Activated naive CD8-positive, alpha-beta T cell treated with anti-CD3 and anti-CD28 coated beads, Interleukin-2, amount 50 U/mL, for 24 hours (primary cell): ENCODE measurements around the gene TEAD1.

Source experiments
- ATAC-seq: fragments of 150-1000 bp; cut with Tn5 transposase; one replicate; pipeline ENCODE4 v1.10.0; 2021
- DNase-seq: peaks from one replicate; pipeline ENCODE4 v3.0.0; 2021
- H3K27ac Mint-ChIP-seq: one replicate; pipeline ENCODE4 v1.8.0; 2021; ENCODE audit warnings: mild to moderate bottlenecking, mixed read lengths
- H3K27me3 Mint-ChIP-seq: one replicate; pipeline ENCODE4 v1.8.0; 2021; ENCODE audit warnings: mixed read lengths
- H3K36me3 Mint-ChIP-seq: one replicate; pipeline ENCODE4 v1.8.0; 2021; ENCODE audit warnings: low read depth, mixed read lengths
- H3K4me1 Mint-ChIP-seq: one replicate; pipeline ENCODE4 v1.8.0; 2021; ENCODE audit warnings: mixed read lengths
- H3K4me3 Mint-ChIP-seq: one replicate; pipeline ENCODE4 v1.8.0; 2021; ENCODE audit warnings: mild to moderate bottlenecking, moderate library complexity, mixed read lengths
- H3K9me3 Mint-ChIP-seq: one replicate; pipeline ENCODE4 v1.8.0; 2021; ENCODE audit warnings: mixed read lengths

The TEAD1 gene

GRCh38 chr11:12792590-12792989 lies 118.4 kb downstream of the TEAD1 start:
- H3K4me3 Mint-ChIP-seq, result no peak overlapping the region
- peaks cover 6% of the 10 kb centered on the region for H3K27me3 Mint-ChIP-seq
- no peaks in the 10 kb centered on the region for H3K36me3 Mint-ChIP-seq
- H3K27ac Mint-ChIP-seq, result no peak overlapping the region
- ATAC-seq (no peak), DNase-seq (no peak)
- no peaks in the 10 kb centered on the region for H3K4me1 Mint-ChIP-seq
- no peaks in the 10 kb centered on the region for H3K9me3 Mint-ChIP-seq

- no peaks in the 10 kb centered on the region for H3K36me3 Mint-ChIP-seq
- no peaks in the 10 kb centered on the region for H3K9me3 Mint-ChIP-seq
- ATAC-seq, result no peak
- no peaks in the 10 kb centered on the region for H3K4me1 Mint-ChIP-seq
- peaks cover 9% of the 10 kb centered on the region for H3K27me3 Mint-ChIP-seq
- H3K27ac Mint-ChIP-seq, result no peak overlapping the region
- no peak overlapping the region for H3K4me3 Mint-ChIP-seq
- no peak for DNase-seq
These were observed 118.8 kb downstream of the TEAD1 start for GRCh38 chr11:12793065-12793464.

GRCh38 chr11:12793506-12793905 lies 119.3 kb downstream of the TEAD1 start:
- Mint-ChIP-seq H3K4me1 (no peaks in the 10 kb centered on the region), H3K4me3 (no peak overlapping the region), H3K27ac (no peak overlapping the region), H3K9me3 (no peaks in the 10 kb centered on the region), H3K27me3 (peaks cover 12% of the 10 kb centered on the region), H3K36me3 (no peaks in the 10 kb centered on the region)
- ATAC-seq (no peak), DNase-seq (no peak)

DNA sequence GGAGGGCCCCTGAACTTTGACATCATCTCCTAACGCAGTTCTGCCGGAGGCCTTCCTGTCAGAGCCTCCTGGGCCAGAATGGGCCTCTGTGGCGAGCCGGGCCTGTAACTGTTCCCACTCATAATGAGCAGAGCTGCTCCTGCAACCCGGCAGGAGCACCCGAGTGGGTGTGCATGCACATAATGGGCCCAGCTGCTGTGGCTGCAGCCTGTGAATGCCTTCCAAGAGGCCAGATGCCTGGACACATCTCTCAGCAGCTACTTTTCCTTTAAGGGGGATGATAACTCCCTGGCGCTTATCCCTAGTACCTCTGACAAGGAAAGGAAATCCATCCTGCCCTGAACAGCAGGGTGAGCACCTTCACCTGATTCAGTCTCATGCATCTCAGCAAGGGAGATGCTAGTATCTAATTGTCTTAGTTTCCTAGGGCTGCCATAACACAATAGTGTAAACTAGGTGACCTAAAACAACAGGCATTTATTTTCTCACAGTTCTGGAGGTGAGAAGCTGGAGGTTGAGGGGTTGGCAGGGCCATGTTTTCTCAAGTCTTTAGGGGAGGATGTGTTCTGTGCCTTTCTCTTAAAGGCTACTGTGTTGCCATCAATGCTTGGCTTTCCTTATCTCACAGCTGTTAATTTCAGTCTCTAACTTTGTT lies 120.5 kb downstream of the TEAD1 start:
- H3K27me3 Mint-ChIP-seq, result peaks cover 21% of the 10 kb centered on the region
- DNase-seq (no peak), ATAC-seq (no peak)
- no peak overlapping the region for H3K27ac Mint-ChIP-seq
- no peaks in the 10 kb centered on the region for H3K9me3 Mint-ChIP-seq
- H3K4me1 Mint-ChIP-seq, result no peaks in the 10 kb centered on the region
- H3K4me3 Mint-ChIP-seq, result no peak overlapping the region
- H3K36me3 Mint-ChIP-seq, result no peaks in the 10 kb centered on the region

DNA sequence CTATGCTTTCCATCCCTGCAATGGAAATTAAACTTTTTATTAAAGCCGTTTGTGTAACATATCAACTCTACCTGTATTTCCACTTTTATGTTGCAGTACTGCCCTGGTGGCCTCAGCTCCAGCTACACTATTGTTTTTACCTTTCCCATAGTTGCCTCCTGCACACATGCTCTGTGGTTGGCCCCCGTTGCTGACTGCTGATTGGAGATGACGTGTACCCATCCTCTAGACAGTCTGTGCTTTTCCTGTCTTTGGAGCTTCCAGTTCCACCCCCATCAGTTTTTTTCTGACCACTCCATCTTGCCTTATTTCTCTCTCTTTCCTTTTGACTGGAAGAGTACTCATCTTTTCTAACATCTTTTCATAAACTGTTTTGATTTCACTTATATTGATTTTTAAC lies 123.8 kb downstream of the TEAD1 start:
- Mint-ChIP-seq H3K27ac (no peak overlapping the region), H3K36me3 (no peaks in the 10 kb centered on the region)
- no peak for DNase-seq

GRCh38 chr11:12798609-12799011 lies 124.4 kb downstream of the TEAD1 start:
- H3K4me1 Mint-ChIP-seq, result no peaks in the 10 kb centered on the region
- H3K36me3 Mint-ChIP-seq, result no peaks in the 10 kb centered on the region
- ATAC-seq (no peak), DNase-seq (no peak)
- no peaks in the 10 kb centered on the region for H3K9me3 Mint-ChIP-seq
- H3K27me3 Mint-ChIP-seq, result peaks cover 40% of the 10 kb centered on the region
- H3K4me3 Mint-ChIP-seq, result no peak overlapping the region
- H3K27ac Mint-ChIP-seq, result no peak overlapping the region

More for the DNA sequence above, 123.8 kb downstream of the TEAD1 start:
- H3K4me3 Mint-ChIP-seq, result no peak overlapping the region
- peaks cover 39% of the 10 kb centered on the region for H3K27me3 Mint-ChIP-seq
- no peak for ATAC-seq
- no peaks in the 10 kb centered on the region for H3K4me1 Mint-ChIP-seq
- H3K9me3 Mint-ChIP-seq, result no peaks in the 10 kb centered on the region

DNA sequence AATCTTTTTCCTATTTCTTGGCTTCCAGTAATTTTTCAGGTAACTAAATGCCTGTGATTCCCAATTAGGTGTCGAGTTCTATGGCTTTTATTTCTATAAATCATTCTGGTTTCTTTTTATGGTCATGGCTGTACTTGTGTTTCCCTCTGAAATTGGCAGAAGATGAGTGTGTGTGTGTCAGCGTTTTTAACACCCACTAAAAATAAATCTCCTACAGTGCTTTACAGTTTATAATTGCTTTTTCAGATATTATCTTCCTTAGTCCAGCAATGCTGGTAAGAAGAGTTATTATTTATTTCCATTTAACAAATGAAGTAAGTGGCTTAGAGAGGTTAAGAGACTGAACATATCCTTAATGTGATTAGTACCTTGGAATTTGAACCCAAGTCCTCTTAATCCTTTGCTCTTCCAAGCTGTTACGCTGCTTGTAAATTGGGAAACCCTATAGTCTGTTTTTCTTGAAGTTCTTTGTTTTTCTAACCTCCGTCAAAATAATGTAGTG lies 125.2 kb downstream of the TEAD1 start:
- Mint-ChIP-seq H3K4me1 (no peaks in the 10 kb centered on the region), H3K9me3 (no peaks in the 10 kb centered on the region), H3K27me3 (peaks cover 40% of the 10 kb centered on the region), H3K36me3 (no peaks in the 10 kb centered on the region), H3K27ac (no peak overlapping the region), H3K4me3 (no peak overlapping the region)
- ATAC-seq (no peak), DNase-seq (no peak)

GRCh38 chr11:12800032-12800671 lies 125.9 kb downstream of the TEAD1 start:
- no peaks in the 10 kb centered on the region for H3K4me1 Mint-ChIP-seq
- ATAC-seq (no peak), DNase-seq (no peak)
- H3K9me3 Mint-ChIP-seq, result no peaks in the 10 kb centered on the region
- H3K27ac Mint-ChIP-seq, result no peak overlapping the region
- H3K4me3 Mint-ChIP-seq, result no peak overlapping the region
- H3K27me3 Mint-ChIP-seq, result peaks cover 40% of the 10 kb centered on the region
- H3K36me3 Mint-ChIP-seq, result no peaks in the 10 kb centered on the region

DNA sequence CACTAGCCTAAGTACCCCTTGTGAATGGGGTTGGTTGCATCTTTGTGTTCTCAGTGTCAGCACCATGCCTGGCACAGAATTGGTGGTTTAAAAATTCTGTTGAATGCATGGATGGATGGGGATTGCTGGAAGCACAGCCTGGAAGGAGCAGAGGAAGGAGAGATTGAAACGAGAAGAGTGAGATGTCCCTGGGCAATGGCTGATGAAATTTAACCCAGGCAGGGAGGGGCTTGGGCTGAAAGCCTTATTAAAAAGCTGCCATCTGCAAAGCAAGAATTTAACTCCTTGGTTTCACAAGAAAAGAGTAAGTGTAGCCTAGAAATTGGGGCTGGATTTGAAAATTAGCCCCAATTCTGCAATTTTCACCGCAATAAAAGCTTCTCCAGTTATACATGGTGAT lies 126.7 kb downstream of the TEAD1 start:
- no peaks in the 10 kb centered on the region for H3K4me1 Mint-ChIP-seq
- no peak for ATAC-seq
- H3K4me3 Mint-ChIP-seq, result no peak overlapping the region
- H3K27ac Mint-ChIP-seq, result no peak overlapping the region
- no peaks in the 10 kb centered on the region for H3K9me3 Mint-ChIP-seq
- H3K36me3 Mint-ChIP-seq, result no peaks in the 10 kb centered on the region
- H3K27me3 Mint-ChIP-seq, result peaks cover 40% of the 10 kb centered on the region
- DNase-seq, result no peak

- Mint-ChIP-seq H3K4me1 (no peaks in the 10 kb centered on the region), H3K27ac (no peak overlapping the region), H3K27me3 (peaks cover 38% of the 10 kb centered on the region), H3K36me3 (no peaks in the 10 kb centered on the region), H3K4me3 (no peak overlapping the region), H3K9me3 (no peaks in the 10 kb centered on the region)
- no peak for ATAC-seq
- DNase-seq, result no peak
These were observed 127.8 kb downstream of the TEAD1 start for GRCh38 chr11:12801976-12802375.

GRCh38 chr11:12802418-12803085 lies 128.3 kb downstream of the TEAD1 start:
- ATAC-seq (no peak), DNase-seq (no peak)
- H3K27ac Mint-ChIP-seq, result no peak overlapping the region
- H3K27me3 Mint-ChIP-seq, result peaks cover 42% of the 10 kb centered on the region
- H3K36me3 Mint-ChIP-seq, result no peaks in the 10 kb centered on the region
- H3K9me3 Mint-ChIP-seq, result no peaks in the 10 kb centered on the region
- no peak overlapping the region for H3K4me3 Mint-ChIP-seq
- no peaks in the 10 kb centered on the region for H3K4me1 Mint-ChIP-seq

DNA sequence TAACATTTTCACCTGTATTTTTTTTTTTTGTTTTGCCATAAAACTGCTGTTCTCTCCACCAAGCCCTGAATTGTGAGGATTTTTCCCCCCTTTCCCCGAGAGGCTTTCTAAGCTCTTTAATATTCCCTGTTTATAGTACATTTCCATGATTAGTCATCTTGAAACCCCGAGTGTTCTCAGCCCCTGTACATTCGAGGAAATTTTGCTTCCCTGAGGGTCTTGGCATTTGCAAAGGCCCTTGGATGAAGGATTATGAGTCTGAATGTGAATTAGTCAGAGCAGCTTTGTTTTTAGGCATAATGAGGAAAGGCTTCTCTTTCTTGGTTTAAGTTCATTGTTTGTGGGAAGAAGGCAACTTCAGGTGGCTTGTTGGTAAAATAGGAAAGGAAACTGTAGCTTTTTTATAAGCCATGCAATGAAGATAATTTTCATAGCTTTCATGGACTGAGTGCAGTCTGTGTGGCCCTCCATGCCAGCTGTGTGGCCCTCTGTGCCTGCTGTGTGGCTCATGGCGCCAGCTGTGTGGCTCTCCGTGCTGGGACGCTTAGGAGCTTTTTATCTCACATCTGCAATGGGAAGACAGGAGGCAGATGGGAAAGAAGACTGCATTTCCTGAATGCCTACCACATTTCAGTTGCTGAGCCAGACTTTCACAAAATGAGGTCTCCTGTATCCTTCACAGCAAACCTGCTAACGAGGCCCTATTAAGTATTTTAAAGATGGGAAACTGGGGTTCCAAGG lies 129.0 kb downstream of the TEAD1 start:
- H3K27me3 Mint-ChIP-seq, result peaks cover 39% of the 10 kb centered on the region
- DNase-seq, result no peak
- H3K27ac Mint-ChIP-seq, result no peak overlapping the region
- ATAC-seq, result no peak
- no peaks in the 10 kb centered on the region for H3K36me3 Mint-ChIP-seq
- H3K4me3 Mint-ChIP-seq, result no peak overlapping the region
- H3K9me3 Mint-ChIP-seq, result no peaks in the 10 kb centered on the region
- no peaks in the 10 kb centered on the region for H3K4me1 Mint-ChIP-seq

- H3K4me1 Mint-ChIP-seq, result no peaks in the 10 kb centered on the region
- DNase-seq (no peak), ATAC-seq (no peak)
- H3K4me3 Mint-ChIP-seq, result no peak overlapping the region
- no peak overlapping the region for H3K27ac Mint-ChIP-seq
- no peaks in the 10 kb centered on the region for H3K9me3 Mint-ChIP-seq
- no peaks in the 10 kb centered on the region for H3K36me3 Mint-ChIP-seq
- H3K27me3 Mint-ChIP-seq, result peaks cover 18% of the 10 kb centered on the region
These were observed 131.9 kb downstream of the TEAD1 start for GRCh38 chr11:12806113-12806512.

DNA sequence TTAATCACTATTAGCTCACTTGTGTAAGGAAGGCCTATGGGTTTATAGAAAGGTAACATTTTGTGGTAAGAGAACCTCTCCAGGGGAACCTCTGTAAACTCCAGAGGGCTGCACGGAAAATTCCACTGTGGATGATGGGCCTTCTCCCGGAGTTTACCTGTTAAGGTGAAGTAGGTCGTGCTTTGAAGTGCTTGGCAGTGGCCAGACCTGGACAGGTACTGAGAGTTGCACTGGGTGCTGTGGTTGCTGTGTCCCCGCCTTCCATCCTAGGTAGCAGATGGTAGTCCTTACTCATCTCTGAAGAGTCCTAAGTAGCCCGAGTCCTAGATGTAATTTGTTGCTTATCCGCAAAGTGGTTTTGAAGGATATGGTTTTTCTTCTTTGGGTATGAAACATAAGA lies 133.4 kb downstream of the TEAD1 start:
- Mint-ChIP-seq H3K36me3 (no peaks in the 10 kb centered on the region), H3K27ac (no peak overlapping the region), H3K27me3 (peaks cover 20% of the 10 kb centered on the region), H3K9me3 (no peaks in the 10 kb centered on the region), H3K4me1 (no peaks in the 10 kb centered on the region), H3K4me3 (no peak overlapping the region)
- no peak for ATAC-seq
- no peak for DNase-seq
